A673 (cell line): ENCODE results near the gene PTGFRN.

Source experiments
- CTCF ChIP-seq: fragments of 300-800, 200-600 bp; sonication (generic); conservative IDR thresholded peaks from 2 replicates; pipeline ENCODE4 v1.5.1; 2017; ENCODE audit warnings: low read depth, mild to moderate bottlenecking, antibody characterized with exemption, low read length, moderate library complexity, mixed read lengths
- EZH2 ChIP-seq: fragments of 200-600 bp; sonication (generic); IDR thresholded peaks from 2 replicates; pipeline ENCODE4 v1.6.1; 2017; ENCODE audit warnings: borderline replicate concordance, low read depth, mild to moderate bottlenecking, mixed read lengths, antibody characterized with exemption, low read length; ENCODE audit not compliant: poor library complexity, severe bottlenecking

GRCh38 chr1:117011334-117011733 is 101.6 kb downstream of the PTGFRN start:
- TF ChIP-seq CTCF (no peak), EZH2 (no peak)
